A549 (cell line): ENCODE results near the gene CLTCL1.

Experiments
- BHLHE40 ChIP-seq: IDR thresholded peaks from 2 replicates; pipeline ENCODE4 v1.6.1; 2012; ENCODE audit warnings: low read depth, low read length, inconsistent platforms
- CEBPB ChIP-seq, 2 experiments: fragments of >200 bp in 1 of 2; sonication (Bioruptor Twin) in 1 of 2; formaldehyde crosslinking in 1 of 2; IDR thresholded peaks; 2 replicates each; pipeline ENCODE4 v1.6.1; 2012 to 2016
- CTCF ChIP-seq: fragments of >200 bp; sonication (Bioruptor Twin); formaldehyde crosslinking; IDR thresholded peaks from 3 replicates; pipeline ENCODE4 v1.5.1; 2016
- E2F6 ChIP-seq: IDR thresholded peaks from 2 replicates; pipeline ENCODE4 v1.6.1; 2012; ENCODE audit warnings: low read depth, borderline replicate concordance
- ELK1 ChIP-seq: fragments of 150-350 bp; IDR thresholded peaks from 2 replicates; pipeline ENCODE4 v1.6.1; 2014; ENCODE audit warnings: low read depth, mild to moderate bottlenecking, low read length
- EP300 ChIP-seq, 2 experiments: fragments of >200 bp; sonication (Bioruptor Twin); formaldehyde crosslinking; IDR thresholded peaks; 2 replicates in 1 of 2; 3 replicates in 1 of 2; pipeline ENCODE4 v1.6.1; 2016 to 2017
- HMGXB4 ChIP-seq: fragments of 250-450 bp; sonication (Bioruptor Pico); IDR thresholded peaks from 2 replicates; pipeline ENCODE4 v1.5.0; 2021; ENCODE audit warnings: mild to moderate bottlenecking, moderate library complexity, borderline replicate concordance
- MYC ChIP-seq: IDR thresholded peaks from 2 replicates; pipeline ENCODE4 v1.6.1; 2012; ENCODE audit warnings: mild to moderate bottlenecking, inconsistent platforms, low read length, improper control_type of control experiment, borderline replicate concordance
- NR3C1 ChIP-seq: fragments of >200 bp; sonication (Bioruptor Twin); formaldehyde crosslinking; IDR thresholded peaks from 3 replicates; pipeline ENCODE4 v1.6.1; 2017
- PBX3 ChIP-seq: IDR thresholded peaks from 2 replicates; pipeline ENCODE4 v1.6.1; 2012
- PHF8 ChIP-seq: fragments of 200-600 bp; sonication (generic); IDR thresholded peaks from 2 replicates; pipeline ENCODE4 v1.6.1; 2016; ENCODE audit warnings: low read depth, mild to moderate bottlenecking, antibody characterized with exemption, moderate library complexity, borderline replicate concordance
- RFX5 ChIP-seq: fragments of 450-650 bp; IDR thresholded peaks from 2 replicates; pipeline ENCODE4 v1.7.1; 2014; ENCODE audit warnings: antibody characterized with exemption, mild to moderate bottlenecking, moderate library complexity
- RNF2 ChIP-seq: fragments of 200-600 bp; sonication (generic); IDR thresholded peaks from 2 replicates; pipeline ENCODE4 v1.6.1; 2016; ENCODE audit warnings: low read depth, mild to moderate bottlenecking, antibody characterized with exemption, moderate library complexity, borderline replicate concordance
- USF2 ChIP-seq: fragments of 450-650 bp; IDR thresholded peaks from 2 replicates; pipeline ENCODE4 v1.6.1; 2014; ENCODE audit warnings: antibody characterized with exemption

- TF ChIP-seq ELK1 (no peak), EP300 (IDR thresholded peaks at IDR 0.05) (no peak), MYC (no peak), CTCF (no peak), RFX5 (no peak), RNF2 (no peak), E2F6 (no peak), NR3C1 (no peak), USF2 (no peak), BHLHE40 (no peak), PBX3 (no peak), CEBPB (IDR thresholded peaks at IDR 0.05) (no peak), HMGXB4 (CRISPR knock-in tag) (no peak), PHF8 (no peak)
Measured at GRCh38 chr22:19146215-19146968, 145.1 kb downstream of the CLTCL1 start.
